HepG2 (cell line): ENCODE results near the gene MRNIP. TPM values are rescaled to one million over a fixed set of nuclear protein-coding genes. Genes with fewer than 3 reads are reported as not detected.

Source experiments
- DRAP1 ChIP-seq: IDR thresholded peaks from 2 replicates; pipeline ENCODE4 v1.6.1; 2016; ENCODE audit warnings: missing genetic modification reagents, missing compliant biosample characterization
- EHMT2 ChIP-seq: fragments of 200-600 bp; sonication (generic); IDR thresholded peaks from 2 replicates; pipeline ENCODE4 v1.7.0; 2017; ENCODE audit warnings: antibody characterized with exemption, low read depth, low read length, borderline replicate concordance
- EP300 ChIP-seq, 3 experiments: sonication (generic) in 1 of 3; formaldehyde crosslinking in 1 of 3; IDR thresholded peaks; 2 replicates each; pipeline versions ENCODE4 v1.5.1 to v1.6.1; 2011 to 2020; ENCODE audit warnings: low read depth in 2 of 3, low read length in 2 of 3, borderline replicate concordance in 1 of 3, improper control_type of control experiment in 1 of 3, mild to moderate bottlenecking in 1 of 3, missing genetic modification reagents in 1 of 3, moderate library complexity in 1 of 3
- FOSL2 ChIP-seq: sonication (generic); formaldehyde crosslinking; IDR thresholded peaks from 2 replicates; pipeline ENCODE4 v1.4.0; 2020; ENCODE audit warnings: missing genetic modification reagents
- FUBP1 ChIP-seq: sonication (generic); formaldehyde crosslinking; IDR thresholded peaks from 2 replicates; pipeline ENCODE4 v1.5.1; 2020; ENCODE audit warnings: missing genetic modification reagents, mild to moderate bottlenecking, borderline replicate concordance
- KAT2B ChIP-seq: fragments of 150-350 bp; IDR thresholded peaks from 2 replicates; pipeline ENCODE4 v1.6.1; 2014; ENCODE audit warnings: low read depth, low read length, borderline replicate concordance
- KDM3A ChIP-seq: IDR thresholded peaks from 2 replicates; pipeline ENCODE4 v1.6.1; 2018; ENCODE audit warnings: low read depth, missing compliant biosample characterization
- MAF1 ChIP-seq: sonication (generic); formaldehyde crosslinking; IDR thresholded peaks from 2 replicates; pipeline ENCODE4 v1.5.0; 2020; ENCODE audit warnings: missing genetic modification reagents, borderline replicate concordance
- MED1 ChIP-seq: sonication (generic); formaldehyde crosslinking; IDR thresholded peaks from 2 replicates; pipeline ENCODE4 v1.4.0; 2020; ENCODE audit warnings: missing genetic modification reagents
- MED13 ChIP-seq: sonication (generic); formaldehyde crosslinking; IDR thresholded peaks from 2 replicates; pipeline ENCODE4 v1.5.0; 2020; ENCODE audit warnings: missing genetic modification reagents
- NFKBIZ ChIP-seq: IDR thresholded peaks from 2 replicates; pipeline ENCODE4 v1.6.1; 2018; ENCODE audit warnings: missing genetic modification reagents, missing compliant biosample characterization
- PBX3 ChIP-seq: sonication (generic); formaldehyde crosslinking; IDR thresholded peaks from 2 replicates; pipeline ENCODE4 v1.8.1; 2023; ENCODE audit warnings: missing genetic modification reagents, inconsistent platforms, borderline replicate concordance
- PRPF4 ChIP-seq: fragments of 200-400 bp; formaldehyde crosslinking; IDR thresholded peaks from 2 replicates; pipeline ENCODE4 v1.6.1; 2016; ENCODE audit warnings: low read length, low read depth; ENCODE audit not compliant: poor library complexity, severe bottlenecking
- RFXAP ChIP-seq: sonication (generic); formaldehyde crosslinking; IDR thresholded peaks from 2 replicates; pipeline ENCODE4 v1.4.0; 2020; ENCODE audit warnings: missing genetic modification reagents, borderline replicate concordance
- RXRB ChIP-seq: IDR thresholded peaks from 2 replicates; pipeline ENCODE4 v1.6.1; 2016; ENCODE audit warnings: borderline replicate concordance, missing genetic modification reagents, missing compliant biosample characterization
- SRY ChIP-seq: sonication (generic); formaldehyde crosslinking; IDR thresholded peaks from 2 replicates; pipeline ENCODE4 v1.8.0; 2022; ENCODE audit warnings: mild to moderate bottlenecking, missing genetic modification reagents
- TFDP1 ChIP-seq: IDR thresholded peaks from 2 replicates; pipeline ENCODE4 v1.6.1; 2016; ENCODE audit warnings: missing compliant biosample characterization, missing genetic modification reagents, borderline replicate concordance
- U2AF2 ChIP-seq: fragments of 200-400 bp; formaldehyde crosslinking; IDR thresholded peaks from 2 replicates; pipeline ENCODE4 v1.6.1; 2017; ENCODE audit warnings: low read depth, mild to moderate bottlenecking, low read length
- ZBTB14 ChIP-seq: sonication (generic); formaldehyde crosslinking; IDR thresholded peaks from 2 replicates; pipeline ENCODE4 v1.4.0; 2020; ENCODE audit warnings: missing genetic modification reagents
- ZBTB7B ChIP-seq: sonication (generic); formaldehyde crosslinking; IDR thresholded peaks from 2 replicates; pipeline ENCODE4 v1.4.0; 2020; ENCODE audit warnings: missing genetic modification reagents
- ZNF12 ChIP-seq: sonication (generic); formaldehyde crosslinking; IDR thresholded peaks from 2 replicates; pipeline ENCODE4 v1.5.0; 2020; ENCODE audit warnings: missing genetic modification reagents
- ZNF282 ChIP-seq: fragments of 450-650 bp; IDR thresholded peaks from 2 replicates; pipeline ENCODE4 v1.6.1; 2018; ENCODE audit not compliant: partially characterized antibody
- ZNF7 ChIP-seq: IDR thresholded peaks from 2 replicates; pipeline ENCODE4 v1.6.1; 2016; ENCODE audit warnings: missing biosample characterization, missing genetic modification reagents
- ZSCAN21 ChIP-seq: sonication (generic); formaldehyde crosslinking; IDR thresholded peaks from 2 replicates; pipeline ENCODE4 v1.8.0; 2022; ENCODE audit warnings: mild to moderate bottlenecking, missing genetic modification reagents, moderate library complexity, borderline replicate concordance
- polyA plus RNA-seq, 8 experiments: library from polyadenylated mRNA; depleted of rRNA in 3 of 8; stranded (reverse) in 7 of 8; unstranded in 1 of 8; fragments of >200 nt; fragmentation: Illumina TruSeq in 4 of 8; extraction: Trizol in 4 of 8; gene quantifications; 2 replicates each; pipeline versions ENCODE4 v1.2.1 to v1.2.3, GENCODE V29; 2011 to 2016; ENCODE audit warnings: low read depth in 4 of 8, missing spikeins in 1 of 8, mixed read lengths in 1 of 8; ENCODE audit not compliant: insufficient read depth in 1 of 8
- total RNA-seq, 5 experiments: library from RNA; depleted of rRNA; stranded (reverse); fragments of >200 nt; fragmentation: Illumina TruSeq; extraction: Trizol; gene quantifications; 2 replicates each; pipeline ENCODE4 v1.2.3, GENCODE V29; 2016; ENCODE audit warnings: low read depth in 1 of 5

The MRNIP gene
- total and polyA plus RNA-seq, 2 of the 13 experiments (the other 11 are each of a cell fraction or from before 2014, with no cell fraction given): 15.5 to 34.1 TPM

GRCh38 chr5:179824745-179825112, 33.9 kb downstream of the MRNIP start (continued):
- TF ChIP-seq NFKBIZ (CRISPR knock-in tag): no peak
- no peak for TF ChIP-seq ZNF12 (CRISPR knock-in tag)
- no peak for TF ChIP-seq U2AF2
- TF ChIP-seq ZSCAN21 (CRISPR knock-in tag): no peak
- no peak for TF ChIP-seq SRY (CRISPR knock-in tag)
- no peak for TF ChIP-seq KAT2B
- no peak for TF ChIP-seq EHMT2
- TF ChIP-seq ZBTB14 (CRISPR knock-in tag): no peak
- no peak for TF ChIP-seq RFXAP
- TF ChIP-seq ZBTB7B (CRISPR knock-in tag): no peak
- no peak for TF ChIP-seq DRAP1 (CRISPR knock-in tag)
- TF ChIP-seq FOSL2 (CRISPR knock-in tag): 0 out of 2 replicates have a peak, but pooled peaks have one; percentile 26
- no peak for TF ChIP-seq FUBP1 (CRISPR knock-in tag)
- TF ChIP-seq PRPF4: no peak
- no peak for TF ChIP-seq PBX3 (CRISPR knock-in tag)
- TF ChIP-seq MED13: no peak
- no peak for TF ChIP-seq MAF1
- no peak for TF ChIP-seq EP300 (IDR thresholded peaks at IDR 0.05; ENCODE audit: low read depth in 2 of 2, low read length in 2 of 2)
- no peak for TF ChIP-seq EP300 (CRISPR knock-in tag; IDR thresholded peaks at IDR 0.05; ENCODE audit: borderline replicate concordance)
- no peak for TF ChIP-seq KDM3A
- TF ChIP-seq ZNF282: no peak
- 0 out of 2 replicates have a peak, but pooled peaks have one; percentile 25 for TF ChIP-seq MED1
- TF ChIP-seq TFDP1 (CRISPR knock-in tag): no peak
- TF ChIP-seq ZNF7 (CRISPR knock-in tag): no peak
- peak; percentile 54 for TF ChIP-seq RXRB (CRISPR knock-in tag)
